Stimulated activated CD8-positive, alpha-beta memory T cell treated with anti-CD3 and anti-CD28 coated beads, Interleukin-12 subunit alpha, Interleukin-12 subunit beta, amount 100 ng/mL, for 1 hour (primary cell): ENCODE measurements around the gene RORC.
"Not testable (repeated sequence)": the region's sequence is repeated elsewhere in the genome, so short reads cannot be mapped to it uniquely, and the experiment has no call there.

Source experiments
- DNase-seq: peaks from one replicate; pipeline ENCODE4 v3.0.0-alpha.2; 2020; ENCODE audit warnings: low read depth

RORC gene

GRCh38 chr1:151805066-151805820, 26.4 kb downstream of the RORC start, which contains the start of gene LINGO4:
LINGO4 (minus strand) TSS chr1:151805419; CDS start chr1:151802704, 2,715 bp downstream.
- no peak for DNase-seq

GRCh38 chr1:151803915-151804314, 27.7 kb downstream of the RORC start:
- no peak for DNase-seq

- no peak for DNase-seq
Observed at GRCh38 chr1:151803164-151803563, 28.4 kb downstream of the RORC start.

- DNase-seq = no peak
Observed at GRCh38 chr1:151802372-151802771, 29.2 kb downstream of the RORC start.

GRCh38 chr1:151801846-151802245, 29.8 kb downstream of the RORC start:
- no peak for DNase-seq

GRCh38 chr1:151801310-151801820, 30.2 kb downstream of the RORC start:
- DNase-seq = no peak

- DNase-seq = no peak
Observed at GRCh38 chr1:151800830-151801229, 30.8 kb downstream of the RORC start.

- no peak for DNase-seq
Observed at GRCh38 chr1:151799179-151800022, 32.2 kb downstream of the RORC start.

GRCh38 chr1:151798571-151798970, 33.0 kb downstream of the RORC start:
- no peak for DNase-seq

GRCh38 chr1:151790940-151791651, 40.5 kb downstream of the RORC start:
- no peak for DNase-seq

- DNase-seq = peak; percentile 96
Observed at GRCh38 chr1:151790071-151790939, 41.3 kb downstream of the RORC start, which contains the start of gene TDRKH. TDRKH (minus strand) TSS chr1:151790500; CDS start chr1:151783022, 7,478 bp downstream.

- no peak for DNase-seq
Observed at GRCh38 chr1:151787689-151788088, 43.9 kb downstream of the RORC start.

- no peak for DNase-seq
Observed at GRCh38 chr1:151783796-151784195, 47.8 kb downstream of the RORC start.

GRCh38 chr1:151782741-151783140, 48.9 kb downstream of the RORC start:
- DNase-seq = no peak

GRCh38 chr1:151782026-151782425, 49.6 kb downstream of the RORC start:
- not testable (repeated sequence) for DNase-seq

GRCh38 chr1:151780736-151781135, 50.9 kb downstream of the RORC start:
- DNase-seq = not testable (repeated sequence)

- DNase-seq = no peak
Observed at GRCh38 chr1:151779852-151780251, 51.8 kb downstream of the RORC start.

GRCh38 chr1:151777317-151777716, 54.3 kb downstream of the RORC start:
- no peak for DNase-seq

- DNase-seq = no peak
Observed at GRCh38 chr1:151776665-151777062, 54.9 kb downstream of the RORC start.

GRCh38 chr1:151775894-151776664, 55.5 kb downstream of the RORC start:
- DNase-seq = no peak
